Astrocyte (in vitro differentiated cells and primary cell): ENCODE results near the gene KRT7.

Experiments used
- EZH2 ChIP-seq: IDR thresholded peaks from 2 replicates; pipeline ENCODE4 v1.6.1; 2012; ENCODE audit warnings: mild to moderate bottlenecking, low read length, inconsistent platforms; ENCODE audit not compliant: insufficient read depth
- TF ChIP-seq, protein P1 (sequence below): IDR thresholded peaks from 2 replicates; pipeline ENCODE4 v1.5.1; 2011; ENCODE audit warnings: low read depth, mild to moderate bottlenecking, inconsistent platforms, low read length, moderate library complexity; ENCODE audit not compliant: insufficient read depth

GRCh38 chr12:52221912-52222457 is 11.1 kb upstream of the KRT7 start:
- TF ChIP-seq, protein P1, sequence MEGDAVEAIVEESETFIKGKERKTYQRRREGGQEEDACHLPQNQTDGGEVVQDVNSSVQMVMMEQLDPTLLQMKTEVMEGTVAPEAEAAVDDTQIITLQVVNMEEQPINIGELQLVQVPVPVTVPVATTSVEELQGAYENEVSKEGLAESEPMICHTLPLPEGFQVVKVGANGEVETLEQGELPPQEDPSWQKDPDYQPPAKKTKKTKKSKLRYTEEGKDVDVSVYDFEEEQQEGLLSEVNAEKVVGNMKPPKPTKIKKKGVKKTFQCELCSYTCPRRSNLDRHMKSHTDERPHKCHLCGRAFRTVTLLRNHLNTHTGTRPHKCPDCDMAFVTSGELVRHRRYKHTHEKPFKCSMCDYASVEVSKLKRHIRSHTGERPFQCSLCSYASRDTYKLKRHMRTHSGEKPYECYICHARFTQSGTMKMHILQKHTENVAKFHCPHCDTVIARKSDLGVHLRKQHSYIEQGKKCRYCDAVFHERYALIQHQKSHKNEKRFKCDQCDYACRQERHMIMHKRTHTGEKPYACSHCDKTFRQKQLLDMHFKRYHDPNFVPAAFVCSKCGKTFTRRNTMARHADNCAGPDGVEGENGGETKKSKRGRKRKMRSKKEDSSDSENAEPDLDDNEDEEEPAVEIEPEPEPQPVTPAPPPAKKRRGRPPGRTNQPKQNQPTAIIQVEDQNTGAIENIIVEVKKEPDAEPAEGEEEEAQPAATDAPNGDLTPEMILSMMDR, result peak; percentile 50
- TF ChIP-seq EZH2, result no peak
